HG03439 (cell line): ENCODE measurements around the gene DTWD2.
"Not testable (repeated sequence)": the region's sequence is repeated elsewhere in the genome, so short reads cannot be mapped to it uniquely, and the experiment has no call there.

ENCODE experiments used
- ATAC-seq: cut with Tn5 transposase; IDR thresholded peaks from one replicate; pipeline ENCODE4 v1.9.1; 2021; ENCODE audit warnings: mild to moderate bottlenecking, moderate library complexity; ENCODE audit not compliant: unreplicated experiment

The DTWD2 gene

GRCh38 chr5:118952992-118953651 lies 35.2 kb downstream of the DTWD2 start:
- ATAC-seq = no peak

GRCh38 chr5:118952306-118952705 lies 36.0 kb downstream of the DTWD2 start:
- ATAC-seq = not testable (repeated sequence)

GRCh38 chr5:118950354-118950753 lies 38.0 kb downstream of the DTWD2 start:
- not testable (repeated sequence) for ATAC-seq

- no peak for ATAC-seq
These were observed 42.1 kb downstream of the DTWD2 start for GRCh38 chr5:118946138-118946800.

GRCh38 chr5:118937393-118938061 lies 50.8 kb downstream of the DTWD2 start:
- ATAC-seq = no peak

GRCh38 chr5:118933703-118934102 lies 54.6 kb downstream of the DTWD2 start:
- no peak for ATAC-seq

GRCh38 chr5:118931564-118931963 lies 56.8 kb downstream of the DTWD2 start:
- ATAC-seq = no peak

- no peak for ATAC-seq
These were observed 64.3 kb downstream of the DTWD2 start for GRCh38 chr5:118924006-118924389.

GRCh38 chr5:118923295-118924005 lies 64.9 kb downstream of the DTWD2 start:
- no peak for ATAC-seq

GRCh38 chr5:118921866-118922265 lies 66.5 kb downstream of the DTWD2 start:
- no peak for ATAC-seq

GRCh38 chr5:118919016-118919415 lies 69.3 kb downstream of the DTWD2 start:
- no peak for ATAC-seq

GRCh38 chr5:118918232-118918631 lies 70.1 kb downstream of the DTWD2 start:
- ATAC-seq = peak; percentile 85

- ATAC-seq = not testable (repeated sequence)
These were observed 80.8 kb downstream of the DTWD2 start for GRCh38 chr5:118907536-118907935.

- ATAC-seq = no peak
These were observed 81.4 kb downstream of the DTWD2 start for GRCh38 chr5:118906947-118907346.

- no peak for ATAC-seq
These were observed 83.2 kb downstream of the DTWD2 start for GRCh38 chr5:118905196-118905595.

- no peak for ATAC-seq
These were observed 85.5 kb downstream of the DTWD2 start for GRCh38 chr5:118902656-118903438.

GRCh38 chr5:118894709-118895108 lies 93.6 kb downstream of the DTWD2 start:
- ATAC-seq = no peak

- no peak for ATAC-seq
These were observed 97.1 kb downstream of the DTWD2 start for GRCh38 chr5:118891252-118891651.

- no peak for ATAC-seq
These were observed 99.2 kb downstream of the DTWD2 start for GRCh38 chr5:118889165-118889564.

GRCh38 chr5:118888556-118888955 lies 99.8 kb downstream of the DTWD2 start:
- no peak for ATAC-seq

GRCh38 chr5:118883362-118883761 lies 105.0 kb downstream of the DTWD2 start:
- ATAC-seq = no peak
